Measurements from ENCODE around the gene UBE2H.
"Not testable (repeated sequence)": the region's sequence is repeated elsewhere in the genome, so short reads cannot be mapped to it uniquely, and the experiment has no call there.

The UBE2H gene

DNA sequence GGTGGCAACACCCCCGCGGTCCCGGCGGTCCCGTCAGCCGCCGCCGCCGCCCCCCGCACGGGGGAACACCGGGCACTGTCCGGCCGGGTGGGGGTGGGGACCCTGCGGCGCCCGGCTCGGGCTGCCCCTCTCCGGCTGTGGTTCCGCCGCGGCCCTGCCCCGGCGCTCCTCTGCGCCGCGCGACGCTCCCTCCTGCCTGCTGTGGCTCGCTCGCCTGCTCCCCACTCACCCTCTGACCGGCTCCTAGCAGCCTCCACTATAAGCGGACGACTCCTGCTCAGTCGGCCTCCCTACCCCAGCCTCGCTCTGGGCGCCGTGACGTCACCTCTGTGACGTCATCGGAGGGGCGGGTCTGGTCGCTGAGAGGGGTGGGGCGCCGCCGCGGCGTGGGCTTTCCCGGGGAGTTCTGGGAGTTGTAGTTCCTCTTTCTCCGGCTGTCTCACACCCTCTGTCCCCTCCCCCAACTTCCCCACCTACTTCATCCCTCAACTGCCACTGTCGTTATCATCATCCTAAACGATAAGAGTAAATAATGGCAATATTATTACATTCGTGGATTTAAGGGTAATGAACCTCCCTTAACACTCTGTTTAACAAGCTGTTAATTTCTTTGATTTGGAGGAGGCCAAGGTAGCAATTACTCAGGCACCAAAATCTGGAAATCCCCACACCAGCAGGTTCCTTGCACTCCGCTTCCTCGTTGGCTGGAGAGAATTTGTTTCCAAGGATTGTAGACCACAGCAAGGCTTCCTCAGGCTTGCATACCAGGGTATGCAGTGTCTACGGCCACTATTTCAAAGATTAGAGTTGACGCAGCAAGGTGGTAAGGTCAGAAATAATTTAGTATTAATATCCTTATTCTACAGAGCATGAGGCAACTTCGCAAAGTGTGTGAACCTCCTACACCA, at the start of gene UBE2H:
Gene UBE2H, minus strand, starts transcription at position 308 of the 908 bp plus-strand sequence. CDS start 405 bp downstream, outside the sequence.
- DNase-seq = peak; percentile 85

DNA sequence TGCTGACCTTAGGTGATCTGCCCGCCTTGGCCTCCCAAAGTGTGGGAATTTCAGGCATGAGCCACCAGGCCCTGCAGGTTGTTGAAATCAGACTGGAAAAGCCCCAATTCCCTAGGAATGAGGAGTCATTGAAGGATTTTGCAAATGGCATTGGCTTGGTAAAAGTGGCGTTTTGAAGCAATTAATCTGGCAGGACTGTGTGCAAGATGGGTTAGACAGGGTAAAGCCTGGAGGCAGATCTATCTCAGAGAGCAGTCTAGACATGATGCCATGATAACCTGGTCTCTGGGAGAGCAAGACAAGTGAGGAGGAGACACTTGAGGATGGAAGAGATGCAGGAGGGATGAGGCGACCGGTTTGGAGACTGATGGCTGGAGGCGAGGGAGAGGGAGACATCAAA, 45.7 kb upstream of the UBE2H start:
- DNase-seq = no peak

DNA sequence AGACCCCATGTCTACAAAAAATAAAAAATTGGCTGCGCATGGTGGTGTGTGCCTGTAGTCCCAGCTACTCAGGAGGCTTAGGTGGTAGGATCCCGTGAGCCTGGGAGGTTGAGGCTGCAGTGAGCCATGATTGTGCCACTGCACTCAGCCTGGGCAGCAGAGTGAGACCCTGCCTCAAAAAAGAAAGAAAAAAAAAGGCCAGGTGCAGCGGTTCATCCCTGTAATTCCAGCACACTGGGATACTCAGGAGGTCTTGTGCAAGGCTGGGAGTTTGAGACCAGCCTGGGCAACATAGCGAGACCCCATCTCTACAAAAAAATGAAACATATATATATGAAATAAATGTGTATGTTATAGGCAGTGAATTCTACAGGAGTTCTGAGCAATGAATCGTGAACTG, 44.5 kb upstream of the UBE2H start:
- no peak for DNase-seq

DNA sequence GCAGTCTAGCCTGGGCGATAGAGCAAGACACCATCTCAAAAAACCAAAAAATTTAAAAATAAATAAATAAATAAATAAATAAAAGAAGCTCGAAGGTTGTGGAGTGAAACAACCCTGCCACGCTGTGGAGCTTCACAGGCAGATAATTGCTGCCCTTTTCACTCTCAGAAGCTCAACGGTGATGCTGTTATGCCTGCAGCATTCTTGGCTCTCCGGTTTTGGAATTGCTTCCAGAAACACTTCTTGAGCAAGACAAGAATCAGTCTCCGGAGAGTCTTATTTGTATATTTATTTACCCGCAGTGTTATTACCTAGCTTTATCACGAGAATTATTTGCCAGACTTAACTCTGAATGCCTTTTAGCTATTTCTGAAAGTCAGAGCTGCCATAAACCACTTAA, 40.5 kb upstream of the UBE2H start:
- DNase-seq = no peak

DNA sequence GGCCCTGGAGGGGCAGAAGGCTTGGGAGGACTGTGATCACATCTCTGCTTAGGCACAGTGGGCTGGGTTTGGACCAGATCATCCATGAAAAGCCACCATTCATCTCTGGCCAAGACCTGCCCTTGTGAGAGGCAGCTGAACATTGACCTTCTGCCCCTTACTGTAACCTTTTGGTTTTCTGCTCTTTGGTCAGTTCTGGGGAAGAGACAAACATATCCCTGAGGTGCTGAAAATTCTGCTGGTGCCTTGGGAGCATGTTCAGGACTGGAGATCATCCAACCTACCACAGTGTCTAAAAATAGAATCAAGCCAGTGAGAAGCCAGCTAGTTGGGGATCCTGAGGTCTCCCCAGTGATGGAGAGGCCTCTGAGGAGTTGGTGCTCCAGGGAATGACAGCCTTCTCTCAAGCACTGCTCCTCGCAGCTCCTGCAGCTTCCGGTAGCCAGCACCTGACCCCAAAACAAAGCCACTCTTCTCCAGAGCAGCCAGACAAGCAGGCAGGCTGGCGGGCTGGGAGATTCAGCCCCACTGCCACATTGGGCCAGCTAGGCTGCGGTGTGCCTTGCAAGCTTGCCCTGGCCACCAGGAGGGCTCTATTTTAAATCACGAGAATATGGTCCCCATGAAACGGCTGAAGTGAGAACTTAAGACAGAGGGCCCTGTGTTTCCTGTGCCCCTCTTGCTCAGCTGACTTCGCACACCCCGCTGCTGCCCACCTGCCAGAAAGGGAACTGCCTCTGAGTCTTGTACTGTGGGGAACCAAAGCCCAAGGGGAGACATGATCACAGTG, 37.8 kb upstream of the UBE2H start:
- DNase-seq = no peak

GRCh38 chr7:129989466-129989865, 36.7 kb upstream of the UBE2H start:
- DNase-seq = no peak

- DNase-seq = no peak
Measured at GRCh38 chr7:129986600-129986999, 33.8 kb upstream of the UBE2H start.

- no peak for DNase-seq
Measured at GRCh38 chr7:129980667-129981066, 27.9 kb upstream of the UBE2H start.

GRCh38 chr7:129975309-129975708, 22.5 kb upstream of the UBE2H start:
- no peak for DNase-seq

GRCh38 chr7:129970816-129971215, 18.1 kb upstream of the UBE2H start:
- DNase-seq = no peak

GRCh38 chr7:129969881-129970446, 17.2 kb upstream of the UBE2H start:
- peak; percentile 92 for DNase-seq

DNA sequence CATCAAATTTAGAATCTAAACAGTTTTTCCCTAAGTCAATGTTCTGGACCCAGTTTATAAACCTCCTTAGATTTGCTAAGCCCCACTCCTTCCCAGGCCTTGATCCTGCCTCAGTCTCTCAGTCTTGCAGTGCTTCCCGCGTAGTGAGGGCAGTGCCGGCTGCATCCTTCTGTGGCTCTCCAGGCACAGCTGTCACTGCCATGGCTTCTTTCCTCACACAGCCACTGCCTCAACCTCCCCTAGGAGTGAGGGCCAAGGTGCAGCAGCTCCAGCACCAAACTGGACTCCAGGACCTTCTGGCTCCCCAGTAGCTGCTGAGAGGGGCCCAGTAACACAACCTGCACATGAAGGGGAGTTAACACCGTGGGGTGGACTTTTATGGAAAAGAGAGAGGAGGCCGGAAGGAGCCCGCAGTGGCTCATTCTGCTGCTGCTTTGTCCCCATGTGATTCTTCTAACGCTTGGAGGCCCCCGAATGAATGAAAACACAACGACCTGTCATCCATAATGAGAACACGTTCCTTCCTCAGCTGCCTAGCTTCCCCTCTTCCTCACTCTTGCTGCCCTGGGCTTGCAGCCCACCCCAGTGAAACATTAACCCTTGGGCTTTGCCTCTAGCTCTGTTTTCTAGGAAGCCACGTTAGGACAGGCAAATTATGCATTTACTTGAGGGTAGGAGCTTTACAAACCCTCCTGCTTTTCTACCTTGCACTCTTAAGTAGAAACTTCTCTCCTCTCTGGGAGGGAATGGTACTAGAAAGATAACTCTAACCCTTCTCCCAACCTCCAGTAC, 16.0 kb upstream of the UBE2H start:
- DNase-seq = no peak

DNA sequence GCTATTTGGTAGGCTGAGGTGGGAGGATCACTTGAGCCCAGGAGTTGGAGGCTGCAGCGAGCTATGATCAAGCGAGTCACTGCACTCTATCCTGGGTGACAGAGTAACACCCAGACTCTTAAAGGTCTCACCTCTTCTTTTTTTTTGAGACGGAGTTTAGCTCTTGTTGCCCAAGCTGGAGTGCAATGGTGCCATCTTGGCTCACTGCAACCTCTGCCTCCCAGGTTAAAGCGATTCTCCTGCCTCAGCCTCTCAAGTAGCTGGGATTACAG, 7.4 kb upstream of the UBE2H start:
- DNase-seq = not testable (repeated sequence)

DNA sequence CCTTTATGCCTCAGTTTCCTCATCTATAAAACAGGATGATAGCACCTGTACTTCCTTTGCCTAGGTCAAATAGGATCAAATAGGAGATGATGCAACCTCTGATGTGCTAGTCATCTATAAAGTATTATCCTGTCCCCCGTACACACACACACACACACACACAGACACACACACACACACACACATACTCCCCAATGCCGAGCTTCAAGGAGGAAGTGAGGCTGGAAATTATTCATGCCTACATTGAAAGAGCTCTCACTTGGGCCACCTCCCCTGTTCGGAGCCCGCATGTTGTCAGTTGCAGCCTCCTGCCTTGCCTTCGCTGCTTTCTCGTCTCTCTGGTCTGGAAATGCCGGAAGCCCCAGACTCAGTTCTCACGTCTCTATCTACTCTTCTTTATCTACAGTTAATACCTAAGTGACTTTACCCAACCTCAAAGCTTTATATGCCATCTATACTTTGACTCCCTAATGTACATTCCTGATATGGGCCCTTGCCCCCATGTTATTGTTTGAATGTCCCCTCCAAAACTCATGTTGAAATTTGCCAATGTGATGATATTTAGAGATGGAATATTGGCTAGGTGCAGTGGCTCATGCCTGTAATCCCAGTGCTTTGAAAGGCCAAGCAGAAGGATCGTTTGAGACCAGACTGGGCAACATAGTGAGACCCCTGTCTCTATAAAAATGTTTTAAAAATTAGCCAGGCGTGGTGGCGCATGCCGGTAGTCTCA, 6.9 kb upstream of the UBE2H start:
- peak; percentile 50 for DNase-seq

DNA sequence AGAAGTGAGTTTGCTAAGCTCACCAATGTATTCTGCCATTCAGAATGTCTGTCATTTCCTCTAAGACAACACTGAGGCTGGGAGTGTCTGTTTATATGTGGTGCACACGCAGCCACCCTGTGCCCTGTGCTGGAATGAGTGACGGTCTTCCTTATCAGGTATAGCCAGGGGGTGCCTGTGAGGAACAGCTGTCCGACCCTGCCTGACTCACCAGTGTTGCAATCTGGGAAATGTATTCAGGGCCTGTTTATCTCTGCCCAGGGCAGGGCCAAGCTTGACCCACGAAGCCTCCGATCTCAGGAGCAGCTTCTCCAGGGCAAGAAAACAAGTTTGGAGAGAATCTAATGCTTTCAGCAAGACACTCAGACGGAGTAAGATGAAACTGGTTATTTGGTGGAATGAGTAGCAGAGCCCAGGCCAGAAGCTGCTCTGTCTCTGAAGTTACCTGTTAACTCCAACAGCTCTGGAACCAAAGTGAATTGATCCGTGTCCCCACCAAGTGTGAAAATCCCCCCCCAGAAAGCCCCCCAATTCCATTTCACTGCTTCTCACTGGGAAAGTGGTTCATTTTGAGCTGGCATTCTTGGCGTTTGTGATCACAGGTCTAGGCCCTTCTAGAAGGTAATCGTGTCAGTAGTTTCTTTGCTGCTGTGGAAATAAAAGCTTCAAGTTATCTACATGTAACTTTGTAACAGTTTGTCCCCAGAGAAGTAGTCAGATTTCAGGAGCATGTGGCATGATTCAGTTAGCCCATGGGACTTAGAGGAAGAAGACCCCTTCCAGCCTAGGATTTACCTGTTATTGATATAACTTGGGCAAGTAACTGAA, 6.1 kb upstream of the UBE2H start:
- DNase-seq = peak; percentile 72

GRCh38 chr7:129955993-129956543, 3.3 kb upstream of the UBE2H start:
- no peak for DNase-seq

GRCh38 chr7:129952086-129952652, 591 bp downstream of the UBE2H start:
- DNase-seq = peak; percentile 66

GRCh38 chr7:129951226-129952085, 1.3 kb downstream of the UBE2H start:
- DNase-seq = no peak

- DNase-seq = no peak
Measured at GRCh38 chr7:129950933-129951225, 1.9 kb downstream of the UBE2H start.

All from HCEC 1CT (cell line).